GM23338 (cell line): ENCODE data around the gene MYADM. TPM values are rescaled to one million over a fixed set of nuclear protein-coding genes. Genes with fewer than 3 reads are reported as not detected.

Experiments used
- ATAC-seq: fragments of 200-7000 bp; cut with Tn5 transposase; 3 replicates; pipeline ENCODE4 v1.9.1; 2020
- DNase-seq: peaks from one replicate; pipeline ENCODE4 v3.0.0-alpha.2; 2015; ENCODE audit warnings: low spot score
- H2AFZ ChIP-seq: fragments of 200-600 bp; sonication (generic); 2 replicates; pipeline ENCODE4 v1.8.0; 2016; ENCODE audit warnings: antibody characterized with exemption, mild to moderate bottlenecking, moderate library complexity
- H3F3A ChIP-seq: fragments of 200-600 bp; sonication (generic); replicated peaks from 2 replicates; pipeline ENCODE4 v1.8.0; 2017; ENCODE audit warnings: antibody characterized with exemption, mixed run types, low read depth
- H3K27ac ChIP-seq: fragments of 200-600 bp; sonication (generic); 2 replicates; pipeline ENCODE4 v1.6.1; 2016; ENCODE audit warnings: low read depth
- H3K27me3 ChIP-seq: fragments of 200-600 bp; sonication (generic); 2 replicates; pipeline ENCODE4 v1.8.0; 2016; ENCODE audit warnings: mild to moderate bottlenecking, mixed run types, moderate library complexity; ENCODE audit not compliant: insufficient read depth
- H3K36me3 ChIP-seq: fragments of 200-600 bp; sonication (generic); 2 replicates; pipeline ENCODE4 v1.8.0; 2016; ENCODE audit warnings: mild to moderate bottlenecking; ENCODE audit not compliant: insufficient read depth
- H3K4me1 ChIP-seq: fragments of 200-600 bp; sonication (generic); 2 replicates; pipeline ENCODE4 v1.8.0; 2016; ENCODE audit warnings: mild to moderate bottlenecking, moderate library complexity; ENCODE audit not compliant: insufficient read depth
- H3K4me2 ChIP-seq: fragments of 200-600 bp; sonication (generic); 2 replicates; pipeline ENCODE4 v1.7.1; 2017; ENCODE audit warnings: mixed run types
- H3K4me3 ChIP-seq: fragments of 200-600 bp; sonication (generic); 2 replicates; pipeline ENCODE4 v1.6.1; 2016; ENCODE audit warnings: mixed run types
- H3K79me2 ChIP-seq: fragments of 200-600 bp; sonication (generic); replicated peaks from 2 replicates; pipeline ENCODE4 v1.8.0; 2017; ENCODE audit warnings: mild to moderate bottlenecking; ENCODE audit not compliant: insufficient read depth
- H3K9me2 ChIP-seq: fragments of 200-600 bp; sonication (generic); 2 replicates; pipeline ENCODE4 v1.8.0; 2017; ENCODE audit not compliant: insufficient read depth
- H4K20me1 ChIP-seq: fragments of 200-600 bp; sonication (generic); replicated peaks from 2 replicates; pipeline ENCODE4 v1.8.0; 2017; ENCODE audit warnings: mild to moderate bottlenecking; ENCODE audit not compliant: insufficient read depth
- H3K27ac Mint-ChIP-seq: 2 replicates; pipeline ENCODE4 v1.8.0; 2020; ENCODE audit warnings: inconsistent platforms, mild to moderate bottlenecking, moderate library complexity, mixed read lengths
- H3K27me3 Mint-ChIP-seq: 3 replicates; pipeline ENCODE4 v1.8.0; 2022; ENCODE audit warnings: low read depth, mild to moderate bottlenecking, moderate library complexity, mixed read lengths, inconsistent platforms; ENCODE audit not compliant: insufficient read depth, poor library complexity
- H3K36me3 Mint-ChIP-seq: 3 replicates; pipeline ENCODE4 v1.8.0; 2021; ENCODE audit warnings: low read depth, mild to moderate bottlenecking, inconsistent platforms, moderate library complexity, mixed read lengths
- H3K4me1 Mint-ChIP-seq: 3 replicates; pipeline ENCODE4 v1.8.0; 2020; ENCODE audit warnings: mild to moderate bottlenecking, inconsistent platforms, mixed read lengths
- H3K4me3 Mint-ChIP-seq: 3 replicates; pipeline ENCODE4 v1.8.0; 2021; ENCODE audit warnings: moderate library complexity, mild to moderate bottlenecking, inconsistent platforms, mixed read lengths
- H3K9me3 Mint-ChIP-seq: 3 replicates; pipeline ENCODE4 v1.8.0; 2020; ENCODE audit warnings: moderate library complexity, mild to moderate bottlenecking, inconsistent platforms, mixed read lengths
- CREB1 ChIP-seq: fragments of 250-450 bp; sonication (Bioruptor Pico); IDR thresholded peaks from 2 replicates; pipeline ENCODE4 v1.5.0; 2020; ENCODE audit warnings: low read depth, mild to moderate bottlenecking, moderate library complexity
- EZH2 ChIP-seq: fragments of 200-600 bp; sonication (generic); IDR thresholded peaks from one replicate; pipeline ENCODE4 v1.8.0; 2017; ENCODE audit warnings: antibody characterized with exemption, mild to moderate bottlenecking, low read depth; ENCODE audit not compliant: unreplicated experiment
- EZH2phosphoT487 ChIP-seq: fragments of 200-600 bp; sonication (generic); IDR thresholded peaks from one replicate; pipeline ENCODE4 v1.8.1; 2018; ENCODE audit warnings: antibody characterized with exemption; ENCODE audit not compliant: unreplicated experiment
- JUNB ChIP-seq: IDR thresholded peaks from one replicate; pipeline ENCODE4 v1.6.1; 2016; ENCODE audit warnings: antibody characterized with exemption; ENCODE audit not compliant: unreplicated experiment
- NANOG ChIP-seq: IDR thresholded peaks from 2 replicates; pipeline ENCODE4 v1.6.1; 2016; ENCODE audit warnings: antibody characterized with exemption, borderline replicate concordance
- POLR2AphosphoS5 ChIP-seq: IDR thresholded peaks from 2 replicates; pipeline ENCODE4 v1.6.1; 2016; ENCODE audit warnings: antibody characterized with exemption, low read depth
- STAT1 ChIP-seq: IDR thresholded peaks from one replicate; pipeline ENCODE4 v1.6.1; 2016; ENCODE audit warnings: antibody characterized with exemption; ENCODE audit not compliant: unreplicated experiment
- ZNF114 ChIP-seq: fragments of 250-450 bp; sonication (Bioruptor Pico); IDR thresholded peaks from 2 replicates; pipeline ENCODE4 v1.5.0; 2020; ENCODE audit warnings: mild to moderate bottlenecking, moderate library complexity
- ZNF331 ChIP-seq: fragments of 250-450 bp; sonication (Bioruptor Pico); IDR thresholded peaks from 2 replicates; pipeline ENCODE4 v1.5.0; 2020; ENCODE audit warnings: low read depth, mild to moderate bottlenecking, moderate library complexity
- polyA plus RNA-seq: library from polyadenylated mRNA; unstranded; fragments of >200 nt; fragmentation: Nextera tagmentation; extraction: Ambion mirVana; gene quantifications from 2 replicates; pipeline ENCODE4 v1.2.1, GENCODE V29; 2016
- total RNA-seq: library from RNA; depleted of rRNA; stranded (reverse); fragments of >200 nt; shearing (Covaris generic); gene quantifications from 2 replicates; pipeline ENCODE4 v1.2.3, GENCODE V29; 2014
- TF ChIP-seq, protein P1 (sequence below), 2 experiments: fragments of 200-600 bp in 1 of 2; sonication (generic) in 1 of 2; conservative IDR thresholded peaks; 2 replicates each; pipeline versions ENCODE4 v1.5.1 to v1.6.1; 2016 to 2017; ENCODE audit warnings: antibody characterized with exemption in 2 of 2, low read depth in 2 of 2, mild to moderate bottlenecking in 2 of 2, moderate library complexity in 1 of 2
- TF ChIP-seq, protein P2 (sequence below): fragments of 250-450 bp; sonication (Bioruptor Pico); IDR thresholded peaks from 2 replicates; pipeline ENCODE4 v1.5.0; 2020; ENCODE audit warnings: mild to moderate bottlenecking, moderate library complexity
- TF ChIP-seq, protein P3 (sequence below): IDR thresholded peaks from 2 replicates; pipeline ENCODE4 v1.6.1; 2016; ENCODE audit warnings: antibody characterized with exemption
- TF ChIP-seq, protein P4 (sequence below): IDR thresholded peaks from one replicate; pipeline ENCODE4 v1.6.1; 2018; ENCODE audit warnings: antibody characterized with exemption; ENCODE audit not compliant: unreplicated experiment

The MYADM gene
- total and polyA plus RNA-seq, 2 experiments from 2014 or later, result 49.9 to 57.1 TPM

- H3K36me3 ChIP-seq, result no peaks in the 10 kb centered on the region; the same call in 1 of the 2 replicates
- no peaks in the 10 kb centered on the region for H3K79me2 ChIP-seq
- H3K9me2 ChIP-seq, result no peaks in the 10 kb centered on the region
- Mint-ChIP-seq H3K27me3 (peaks cover 22% of the 10 kb centered on the region), H3K9me3 (no peaks in the 10 kb centered on the region), H3K4me3 (peak overlapping the region; percentile 48), H3K36me3 (peaks cover 3% of the 10 kb centered on the region; the same call in 2 of the 3 replicates), H3K27ac (no peak overlapping the region), H3K4me1 (peaks cover 12% of the 10 kb centered on the region)
- ATAC-seq (no peak), DNase-seq (no peak)
- peaks cover 32% of the 10 kb centered on the region for H3F3A ChIP-seq
- no peak overlapping the region for H2AFZ ChIP-seq
- TF ChIP-seq, protein P1, sequence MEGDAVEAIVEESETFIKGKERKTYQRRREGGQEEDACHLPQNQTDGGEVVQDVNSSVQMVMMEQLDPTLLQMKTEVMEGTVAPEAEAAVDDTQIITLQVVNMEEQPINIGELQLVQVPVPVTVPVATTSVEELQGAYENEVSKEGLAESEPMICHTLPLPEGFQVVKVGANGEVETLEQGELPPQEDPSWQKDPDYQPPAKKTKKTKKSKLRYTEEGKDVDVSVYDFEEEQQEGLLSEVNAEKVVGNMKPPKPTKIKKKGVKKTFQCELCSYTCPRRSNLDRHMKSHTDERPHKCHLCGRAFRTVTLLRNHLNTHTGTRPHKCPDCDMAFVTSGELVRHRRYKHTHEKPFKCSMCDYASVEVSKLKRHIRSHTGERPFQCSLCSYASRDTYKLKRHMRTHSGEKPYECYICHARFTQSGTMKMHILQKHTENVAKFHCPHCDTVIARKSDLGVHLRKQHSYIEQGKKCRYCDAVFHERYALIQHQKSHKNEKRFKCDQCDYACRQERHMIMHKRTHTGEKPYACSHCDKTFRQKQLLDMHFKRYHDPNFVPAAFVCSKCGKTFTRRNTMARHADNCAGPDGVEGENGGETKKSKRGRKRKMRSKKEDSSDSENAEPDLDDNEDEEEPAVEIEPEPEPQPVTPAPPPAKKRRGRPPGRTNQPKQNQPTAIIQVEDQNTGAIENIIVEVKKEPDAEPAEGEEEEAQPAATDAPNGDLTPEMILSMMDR (conservative IDR thresholded peaks at IDR 0.05; ENCODE audit: low read depth in 2 of 2), result no peak
- TF ChIP-seq NANOG (no peak), JUNB (no peak), POLR2AphosphoS5 (no peak), ZNF331 (CRISPR knock-in tag) (no peak), ZNF114 (CRISPR knock-in tag) (no peak), CREB1 (no peak), EZH2phosphoT487 (no peak), STAT1 (no peak), EZH2 (no peak)
- TF ChIP-seq, protein P2, sequence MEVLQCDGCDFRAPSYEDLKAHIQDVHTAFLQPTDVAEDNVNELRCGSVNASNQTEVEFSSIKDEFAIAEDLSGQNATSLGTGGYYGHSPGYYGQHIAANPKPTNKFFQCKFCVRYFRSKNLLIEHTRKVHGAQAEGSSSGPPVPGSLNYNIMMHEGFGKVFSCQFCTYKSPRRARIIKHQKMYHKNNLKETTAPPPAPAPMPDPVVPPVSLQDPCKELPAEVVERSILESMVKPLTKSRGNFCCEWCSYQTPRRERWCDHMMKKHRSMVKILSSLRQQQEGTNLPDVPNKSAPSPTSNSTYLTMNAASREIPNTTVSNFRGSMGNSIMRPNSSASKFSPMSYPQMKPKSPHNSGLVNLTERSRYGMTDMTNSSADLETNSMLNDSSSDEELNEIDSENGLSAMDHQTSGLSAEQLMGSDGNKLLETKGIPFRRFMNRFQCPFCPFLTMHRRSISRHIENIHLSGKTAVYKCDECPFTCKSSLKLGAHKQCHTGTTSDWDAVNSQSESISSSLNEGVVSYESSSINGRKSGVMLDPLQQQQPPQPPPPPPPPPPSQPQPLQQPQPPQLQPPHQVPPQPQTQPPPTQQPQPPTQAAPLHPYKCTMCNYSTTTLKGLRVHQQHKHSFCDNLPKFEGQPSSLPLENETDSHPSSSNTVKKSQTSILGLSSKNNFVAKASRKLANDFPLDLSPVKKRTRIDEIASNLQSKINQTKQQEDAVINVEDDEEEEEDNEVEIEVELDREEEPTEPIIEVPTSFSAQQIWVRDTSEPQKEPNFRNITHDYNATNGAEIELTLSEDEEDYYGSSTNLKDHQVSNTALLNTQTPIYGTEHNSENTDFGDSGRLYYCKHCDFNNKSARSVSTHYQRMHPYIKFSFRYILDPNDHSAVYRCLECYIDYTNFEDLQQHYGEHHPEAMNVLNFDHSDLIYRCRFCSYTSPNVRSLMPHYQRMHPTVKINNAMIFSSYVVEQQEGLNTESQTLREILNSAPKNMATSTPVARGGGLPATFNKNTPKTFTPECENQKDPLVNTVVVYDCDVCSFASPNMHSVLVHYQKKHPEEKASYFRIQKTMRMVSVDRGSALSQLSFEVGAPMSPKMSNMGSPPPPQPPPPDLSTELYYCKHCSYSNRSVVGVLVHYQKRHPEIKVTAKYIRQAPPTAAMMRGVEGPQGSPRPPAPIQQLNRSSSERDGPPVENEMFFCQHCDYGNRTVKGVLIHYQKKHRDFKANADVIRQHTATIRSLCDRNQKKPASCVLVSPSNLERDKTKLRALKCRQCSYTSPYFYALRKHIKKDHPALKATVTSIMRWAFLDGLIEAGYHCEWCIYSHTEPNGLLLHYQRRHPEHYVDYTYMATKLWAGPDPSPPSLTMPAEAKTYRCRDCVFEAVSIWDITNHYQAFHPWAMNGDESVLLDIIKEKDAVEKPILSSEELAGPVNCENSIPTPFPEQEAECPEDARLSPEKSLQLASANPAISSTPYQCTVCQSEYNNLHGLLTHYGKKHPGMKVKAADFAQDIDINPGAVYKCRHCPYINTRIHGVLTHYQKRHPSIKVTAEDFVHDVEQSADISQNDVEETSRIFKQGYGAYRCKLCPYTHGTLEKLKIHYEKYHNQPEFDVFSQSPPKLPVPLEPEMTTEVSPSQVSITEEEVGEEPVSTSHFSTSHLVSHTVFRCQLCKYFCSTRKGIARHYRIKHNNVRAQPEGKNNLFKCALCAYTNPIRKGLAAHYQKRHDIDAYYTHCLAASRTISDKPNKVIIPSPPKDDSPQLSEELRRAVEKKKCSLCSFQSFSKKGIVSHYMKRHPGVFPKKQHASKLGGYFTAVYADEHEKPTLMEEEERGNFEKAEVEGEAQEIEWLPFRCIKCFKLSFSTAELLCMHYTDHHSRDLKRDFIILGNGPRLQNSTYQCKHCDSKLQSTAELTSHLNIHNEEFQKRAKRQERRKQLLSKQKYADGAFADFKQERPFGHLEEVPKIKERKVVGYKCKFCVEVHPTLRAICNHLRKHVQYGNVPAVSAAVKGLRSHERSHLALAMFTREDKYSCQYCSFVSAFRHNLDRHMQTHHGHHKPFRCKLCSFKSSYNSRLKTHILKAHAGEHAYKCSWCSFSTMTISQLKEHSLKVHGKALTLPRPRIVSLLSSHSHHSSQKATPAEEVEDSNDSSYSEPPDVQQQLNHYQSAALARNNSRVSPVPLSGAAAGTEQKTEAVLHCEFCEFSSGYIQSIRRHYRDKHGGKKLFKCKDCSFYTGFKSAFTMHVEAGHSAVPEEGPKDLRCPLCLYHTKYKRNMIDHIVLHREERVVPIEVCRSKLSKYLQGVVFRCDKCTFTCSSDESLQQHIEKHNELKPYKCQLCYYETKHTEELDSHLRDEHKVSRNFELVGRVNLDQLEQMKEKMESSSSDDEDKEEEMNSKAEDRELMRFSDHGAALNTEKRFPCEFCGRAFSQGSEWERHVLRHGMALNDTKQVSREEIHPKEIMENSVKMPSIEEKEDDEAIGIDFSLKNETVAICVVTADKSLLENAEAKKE (CRISPR knock-in tag), result no peak
- TF ChIP-seq, protein P3, sequence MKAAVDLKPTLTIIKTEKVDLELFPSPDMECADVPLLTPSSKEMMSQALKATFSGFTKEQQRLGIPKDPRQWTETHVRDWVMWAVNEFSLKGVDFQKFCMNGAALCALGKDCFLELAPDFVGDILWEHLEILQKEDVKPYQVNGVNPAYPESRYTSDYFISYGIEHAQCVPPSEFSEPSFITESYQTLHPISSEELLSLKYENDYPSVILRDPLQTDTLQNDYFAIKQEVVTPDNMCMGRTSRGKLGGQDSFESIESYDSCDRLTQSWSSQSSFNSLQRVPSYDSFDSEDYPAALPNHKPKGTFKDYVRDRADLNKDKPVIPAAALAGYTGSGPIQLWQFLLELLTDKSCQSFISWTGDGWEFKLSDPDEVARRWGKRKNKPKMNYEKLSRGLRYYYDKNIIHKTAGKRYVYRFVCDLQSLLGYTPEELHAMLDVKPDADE, result no peak
- TF ChIP-seq, protein P4, sequence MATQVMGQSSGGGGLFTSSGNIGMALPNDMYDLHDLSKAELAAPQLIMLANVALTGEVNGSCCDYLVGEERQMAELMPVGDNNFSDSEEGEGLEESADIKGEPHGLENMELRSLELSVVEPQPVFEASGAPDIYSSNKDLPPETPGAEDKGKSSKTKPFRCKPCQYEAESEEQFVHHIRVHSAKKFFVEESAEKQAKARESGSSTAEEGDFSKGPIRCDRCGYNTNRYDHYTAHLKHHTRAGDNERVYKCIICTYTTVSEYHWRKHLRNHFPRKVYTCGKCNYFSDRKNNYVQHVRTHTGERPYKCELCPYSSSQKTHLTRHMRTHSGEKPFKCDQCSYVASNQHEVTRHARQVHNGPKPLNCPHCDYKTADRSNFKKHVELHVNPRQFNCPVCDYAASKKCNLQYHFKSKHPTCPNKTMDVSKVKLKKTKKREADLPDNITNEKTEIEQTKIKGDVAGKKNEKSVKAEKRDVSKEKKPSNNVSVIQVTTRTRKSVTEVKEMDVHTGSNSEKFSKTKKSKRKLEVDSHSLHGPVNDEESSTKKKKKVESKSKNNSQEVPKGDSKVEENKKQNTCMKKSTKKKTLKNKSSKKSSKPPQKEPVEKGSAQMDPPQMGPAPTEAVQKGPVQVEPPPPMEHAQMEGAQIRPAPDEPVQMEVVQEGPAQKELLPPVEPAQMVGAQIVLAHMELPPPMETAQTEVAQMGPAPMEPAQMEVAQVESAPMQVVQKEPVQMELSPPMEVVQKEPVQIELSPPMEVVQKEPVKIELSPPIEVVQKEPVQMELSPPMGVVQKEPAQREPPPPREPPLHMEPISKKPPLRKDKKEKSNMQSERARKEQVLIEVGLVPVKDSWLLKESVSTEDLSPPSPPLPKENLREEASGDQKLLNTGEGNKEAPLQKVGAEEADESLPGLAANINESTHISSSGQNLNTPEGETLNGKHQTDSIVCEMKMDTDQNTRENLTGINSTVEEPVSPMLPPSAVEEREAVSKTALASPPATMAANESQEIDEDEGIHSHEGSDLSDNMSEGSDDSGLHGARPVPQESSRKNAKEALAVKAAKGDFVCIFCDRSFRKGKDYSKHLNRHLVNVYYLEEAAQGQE, result no peak
- no peak overlapping the region for H3K27ac ChIP-seq
- peak overlapping the region; percentile 81 for H3K4me2 ChIP-seq
- peaks cover 11% of the 10 kb centered on the region for H3K27me3 ChIP-seq
- H3K4me1 ChIP-seq, result peaks cover 34% of the 10 kb centered on the region
- peak overlapping the region; percentile 89 for H3K4me3 ChIP-seq
- H4K20me1 ChIP-seq, result no peaks in the 10 kb centered on the region
Measured at GRCh38 chr19:53884256-53884655, 16.6 kb downstream of the MYADM start.
